ENCODE results near the gene VPS29. TPM values are rescaled to one million over a fixed set of nuclear protein-coding genes. Genes with fewer than 3 reads are reported as not detected.

The VPS29 gene
- total and polyA plus RNA-seq, 9 of the 15 experiments (the other 6 are each of a cell fraction or from before 2014, with no cell fraction given), result 85.8 to 638 (median 272) TPM

GRCh38 chr12:110501752-110502738 lies at the start of gene VPS29, which contains the start of gene RAD9B (continued):
- TF ChIP-seq MTF1 (CRISPR knock-in tag; IDR thresholded peaks at IDR 0.05; ENCODE audit: borderline replicate concordance) (no peak), RHOXF2B (CRISPR knock-in tag; conservative IDR thresholded peaks at IDR 0.05) (peak; percentile 84), ZNF311 (CRISPR knock-in tag; IDR thresholded peaks at IDR 0.05) (peak; percentile 93), MEF2A (IDR thresholded peaks at IDR 0.05; ENCODE audit: control insufficient read depth, low read depth, low read length) (no peak), ZNF3 (CRISPR knock-in tag; IDR thresholded peaks at IDR 0.05) (no peak), ARHGAP35 (IDR thresholded peaks at IDR 0.05; ENCODE audit: partially characterized antibody) (no peak), HDAC2 (IDR thresholded peaks at IDR 0.05) (peak; percentile 71; the same call in 1 of the 2 replicates), GTF2E2 (tag; IDR thresholded peaks at IDR 0.05) (peak; percentile 51), MBD2 (IDR thresholded peaks at IDR 0.05; ENCODE audit: borderline replicate concordance, low read depth) (peak; percentile 71), PHB (CRISPR knock-in tag; IDR thresholded peaks at IDR 0.05) (no peak), NCOA4 (IDR thresholded peaks at IDR 0.05; ENCODE audit: partially characterized antibody) (no peak), CXXC5 (CRISPR knock-in tag; IDR thresholded peaks at IDR 0.05) (peak; percentile 99), NFIC (IDR thresholded peaks at IDR 0.05) (no peak; the same call in 1 of the 2 replicates), RBM34 (IDR thresholded peaks at IDR 0.05; ENCODE audit: borderline replicate concordance, insufficient read depth, low read length) (no peak), ZNF274 (IDR thresholded peaks at IDR 0.05; ENCODE audit: borderline replicate concordance, low read depth, low read length) (no peak), ZNF41 (CRISPR knock-in tag; conservative IDR thresholded peaks at IDR 0.05) (peak; percentile 86; the same call in 1 of the 2 replicates)
- TF ChIP-seq, protein P1, sequence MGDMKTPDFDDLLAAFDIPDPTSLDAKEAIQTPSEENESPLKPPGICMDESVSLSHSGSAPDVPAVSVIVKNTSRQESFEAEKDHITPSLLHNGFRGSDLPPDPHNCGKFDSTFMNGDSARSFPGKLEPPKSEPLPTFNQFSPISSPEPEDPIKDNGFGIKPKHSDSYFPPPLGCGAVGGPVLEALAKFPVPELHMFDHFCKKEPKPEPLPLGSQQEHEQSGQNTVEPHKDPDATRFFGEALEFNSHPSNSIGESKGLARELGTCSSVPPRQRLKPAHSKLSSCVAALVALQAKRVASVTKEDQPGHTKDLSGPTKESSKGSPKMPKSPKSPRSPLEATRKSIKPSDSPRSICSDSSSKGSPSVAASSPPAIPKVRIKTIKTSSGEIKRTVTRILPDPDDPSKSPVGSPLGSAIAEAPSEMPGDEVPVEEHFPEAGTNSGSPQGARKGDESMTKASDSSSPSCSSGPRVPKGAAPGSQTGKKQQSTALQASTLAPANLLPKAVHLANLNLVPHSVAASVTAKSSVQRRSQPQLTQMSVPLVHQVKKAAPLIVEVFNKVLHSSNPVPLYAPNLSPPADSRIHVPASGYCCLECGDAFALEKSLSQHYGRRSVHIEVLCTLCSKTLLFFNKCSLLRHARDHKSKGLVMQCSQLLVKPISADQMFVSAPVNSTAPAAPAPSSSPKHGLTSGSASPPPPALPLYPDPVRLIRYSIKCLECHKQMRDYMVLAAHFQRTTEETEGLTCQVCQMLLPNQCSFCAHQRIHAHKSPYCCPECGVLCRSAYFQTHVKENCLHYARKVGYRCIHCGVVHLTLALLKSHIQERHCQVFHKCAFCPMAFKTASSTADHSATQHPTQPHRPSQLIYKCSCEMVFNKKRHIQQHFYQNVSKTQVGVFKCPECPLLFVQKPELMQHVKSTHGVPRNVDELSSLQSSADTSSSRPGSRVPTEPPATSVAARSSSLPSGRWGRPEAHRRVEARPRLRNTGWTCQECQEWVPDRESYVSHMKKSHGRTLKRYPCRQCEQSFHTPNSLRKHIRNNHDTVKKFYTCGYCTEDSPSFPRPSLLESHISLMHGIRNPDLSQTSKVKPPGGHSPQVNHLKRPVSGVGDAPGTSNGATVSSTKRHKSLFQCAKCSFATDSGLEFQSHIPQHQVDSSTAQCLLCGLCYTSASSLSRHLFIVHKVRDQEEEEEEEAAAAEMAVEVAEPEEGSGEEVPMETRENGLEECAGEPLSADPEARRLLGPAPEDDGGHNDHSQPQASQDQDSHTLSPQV (IDR thresholded peaks at IDR 0.05), result peak; percentile 100
- TF ChIP-seq, protein P2, sequence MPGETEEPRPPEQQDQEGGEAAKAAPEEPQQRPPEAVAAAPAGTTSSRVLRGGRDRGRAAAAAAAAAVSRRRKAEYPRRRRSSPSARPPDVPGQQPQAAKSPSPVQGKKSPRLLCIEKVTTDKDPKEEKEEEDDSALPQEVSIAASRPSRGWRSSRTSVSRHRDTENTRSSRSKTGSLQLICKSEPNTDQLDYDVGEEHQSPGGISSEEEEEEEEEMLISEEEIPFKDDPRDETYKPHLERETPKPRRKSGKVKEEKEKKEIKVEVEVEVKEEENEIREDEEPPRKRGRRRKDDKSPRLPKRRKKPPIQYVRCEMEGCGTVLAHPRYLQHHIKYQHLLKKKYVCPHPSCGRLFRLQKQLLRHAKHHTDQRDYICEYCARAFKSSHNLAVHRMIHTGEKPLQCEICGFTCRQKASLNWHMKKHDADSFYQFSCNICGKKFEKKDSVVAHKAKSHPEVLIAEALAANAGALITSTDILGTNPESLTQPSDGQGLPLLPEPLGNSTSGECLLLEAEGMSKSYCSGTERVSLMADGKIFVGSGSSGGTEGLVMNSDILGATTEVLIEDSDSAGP (CRISPR knock-in tag; IDR thresholded peaks at IDR 0.05), result peak; percentile 81
- TF ChIP-seq, protein P3, sequence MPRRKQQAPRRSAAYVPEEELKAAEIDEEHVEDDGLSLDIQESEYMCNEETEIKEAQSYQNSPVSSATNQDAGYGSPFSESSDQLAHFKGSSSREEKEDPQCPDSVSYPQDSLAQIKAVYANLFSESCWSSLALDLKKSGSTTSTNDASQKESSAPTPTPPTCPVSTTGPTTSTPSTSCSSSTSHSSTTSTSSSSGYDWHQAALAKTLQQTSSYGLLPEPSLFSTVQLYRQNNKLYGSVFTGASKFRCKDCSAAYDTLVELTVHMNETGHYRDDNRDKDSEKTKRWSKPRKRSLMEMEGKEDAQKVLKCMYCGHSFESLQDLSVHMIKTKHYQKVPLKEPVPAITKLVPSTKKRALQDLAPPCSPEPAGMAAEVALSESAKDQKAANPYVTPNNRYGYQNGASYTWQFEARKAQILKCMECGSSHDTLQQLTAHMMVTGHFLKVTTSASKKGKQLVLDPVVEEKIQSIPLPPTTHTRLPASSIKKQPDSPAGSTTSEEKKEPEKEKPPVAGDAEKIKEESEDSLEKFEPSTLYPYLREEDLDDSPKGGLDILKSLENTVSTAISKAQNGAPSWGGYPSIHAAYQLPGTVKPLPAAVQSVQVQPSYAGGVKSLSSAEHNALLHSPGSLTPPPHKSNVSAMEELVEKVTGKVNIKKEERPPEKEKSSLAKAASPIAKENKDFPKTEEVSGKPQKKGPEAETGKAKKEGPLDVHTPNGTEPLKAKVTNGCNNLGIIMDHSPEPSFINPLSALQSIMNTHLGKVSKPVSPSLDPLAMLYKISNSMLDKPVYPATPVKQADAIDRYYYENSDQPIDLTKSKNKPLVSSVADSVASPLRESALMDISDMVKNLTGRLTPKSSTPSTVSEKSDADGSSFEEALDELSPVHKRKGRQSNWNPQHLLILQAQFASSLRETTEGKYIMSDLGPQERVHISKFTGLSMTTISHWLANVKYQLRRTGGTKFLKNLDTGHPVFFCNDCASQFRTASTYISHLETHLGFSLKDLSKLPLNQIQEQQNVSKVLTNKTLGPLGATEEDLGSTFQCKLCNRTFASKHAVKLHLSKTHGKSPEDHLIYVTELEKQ (CRISPR knock-in tag; IDR thresholded peaks at IDR 0.05), result peak; percentile 87

Data from K562 (cell line).